RCC 7860 (cell line): ENCODE data around the gene LONRF3.

Source experiments
- DNase-seq: peaks from one replicate; pipeline ENCODE4 v3.0.0-alpha.2; 2015; ENCODE audit warnings: low spot score
- FAIRE-seq: peaks from 2 replicates; lab custom pipeline; 2012; peaks lifted over from hg19 to GRCh38; lab: Jason Lieb, UNC

LONRF3 gene

GRCh38 chrX:118974088-118974907 lies at the start of gene LONRF3:
TSS of gene LONRF3 (plus strand) at chrX:118974618. CDS start at chrX:118974781, 163 bp downstream.
- DNase-seq: no peak
- no peak for FAIRE-seq

DNA sequence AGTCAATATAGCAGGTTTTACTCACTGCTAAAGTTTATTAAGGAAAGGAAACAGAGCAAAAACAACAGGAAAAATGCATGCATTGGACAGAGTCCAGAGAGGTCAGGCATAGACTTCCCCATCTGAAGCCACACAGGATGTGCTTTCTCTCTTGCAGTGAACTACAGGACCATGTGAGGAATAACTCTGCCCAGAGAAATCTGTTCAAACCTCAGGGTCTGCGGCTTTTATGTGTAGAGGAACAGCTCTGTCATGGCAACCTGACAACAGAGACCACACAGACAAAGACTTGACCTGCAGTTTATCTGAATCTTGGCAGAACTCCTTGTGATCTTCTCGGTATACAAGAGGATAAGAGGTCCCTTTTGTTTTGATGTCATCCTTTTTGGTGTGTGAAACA lies 46.3 kb upstream of the LONRF3 start:
- no peak for FAIRE-seq
- no peak for DNase-seq

- FAIRE-seq: no peak
- no peak for DNase-seq
Measured at GRCh38 chrX:118935352-118935751, 39.1 kb upstream of the LONRF3 start.

DNA sequence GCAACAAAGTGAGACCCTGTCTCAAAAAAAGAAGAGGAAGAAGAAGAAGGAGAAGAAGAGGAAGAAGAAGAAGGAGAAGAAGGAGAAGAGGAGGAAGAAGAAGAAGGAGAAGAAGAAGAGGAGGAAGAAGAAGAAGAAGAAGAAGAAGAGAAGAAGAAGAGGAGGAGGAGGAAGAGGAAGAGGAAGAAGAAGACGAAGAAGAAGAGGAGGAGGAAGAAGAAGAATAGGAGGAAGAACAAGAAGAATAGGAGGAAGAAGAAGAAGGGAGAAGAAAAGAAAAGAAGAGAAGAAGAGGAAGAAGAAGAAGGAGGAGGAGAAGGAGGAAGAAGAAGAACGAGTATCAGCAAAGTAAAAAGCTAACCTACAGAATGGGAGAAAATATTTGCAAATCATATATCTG lies 33.3 kb upstream of the LONRF3 start:
- no peak for DNase-seq
- FAIRE-seq: no peak

GRCh38 chrX:118943102-118943501 lies 31.3 kb upstream of the LONRF3 start:
- DNase-seq (no peak), FAIRE-seq (no peak)

GRCh38 chrX:118945921-118946320 lies 28.5 kb upstream of the LONRF3 start:
- FAIRE-seq (no peak), DNase-seq (no peak)

DNA sequence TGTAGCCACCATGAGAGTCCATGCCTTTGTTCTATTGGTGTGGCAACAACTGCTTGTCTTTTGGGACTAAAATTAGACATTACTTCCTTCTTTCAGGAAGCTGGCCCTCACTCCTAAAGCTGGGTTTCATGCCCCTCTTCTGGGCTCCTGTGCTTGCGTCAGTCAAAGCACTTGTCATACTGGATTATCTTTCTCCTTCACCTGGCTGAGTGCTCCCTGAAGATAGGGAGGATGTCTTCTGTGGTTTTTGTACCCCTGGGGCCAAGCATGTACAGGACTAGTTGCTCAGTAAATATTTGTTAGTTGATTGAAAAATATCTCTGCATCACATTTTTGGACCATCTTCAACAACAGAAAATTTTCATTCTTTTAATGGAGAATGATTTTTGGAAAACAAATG lies 26.1 kb upstream of the LONRF3 start:
- FAIRE-seq (no peak), DNase-seq (no peak)

GRCh38 chrX:118961866-118962560 lies 12.4 kb upstream of the LONRF3 start:
- no peak for FAIRE-seq

DNA sequence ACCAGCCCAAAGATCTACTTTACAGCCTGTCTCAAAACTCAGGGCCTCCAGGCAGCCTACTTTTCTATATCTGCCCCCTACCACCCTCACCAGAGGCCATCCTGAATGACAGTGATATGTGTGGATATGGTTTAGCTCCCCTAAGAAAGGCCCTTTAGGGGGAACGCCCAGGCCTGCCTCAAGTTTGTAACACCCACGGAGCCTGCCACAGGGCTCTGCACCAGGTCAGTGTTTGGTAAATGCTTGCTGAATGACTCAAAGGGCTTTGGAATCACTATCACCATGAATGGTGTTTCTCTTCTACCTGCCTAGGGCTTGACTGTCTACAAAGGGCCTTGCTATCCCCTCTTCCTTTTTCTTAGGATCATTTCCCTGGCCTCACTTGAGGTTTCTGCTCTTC lies 11.3 kb upstream of the LONRF3 start:
- FAIRE-seq: no peak
- no peak for DNase-seq

More at GRCh38 chrX:118961866-118962560, 12.4 kb upstream of the LONRF3 start:
- DNase-seq: no peak

DNA sequence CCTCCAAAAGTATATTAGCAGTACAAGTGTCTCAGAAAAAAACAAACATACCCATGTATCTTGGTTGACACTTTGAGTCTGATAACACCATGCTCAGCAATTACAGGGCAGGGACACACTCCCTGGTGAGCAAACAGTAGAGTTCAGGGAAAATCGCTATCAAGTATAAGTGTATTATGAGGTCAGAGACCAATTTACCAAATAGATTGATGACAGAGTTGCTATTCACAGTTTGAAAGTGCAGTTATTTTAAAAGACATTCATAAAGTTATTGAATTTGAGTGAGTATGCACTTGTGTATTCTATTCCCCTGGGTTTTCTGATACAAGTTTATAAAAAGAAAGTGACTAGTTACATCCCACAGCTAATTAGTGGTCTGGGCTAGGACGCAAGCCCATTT lies 10.2 kb upstream of the LONRF3 start:
- FAIRE-seq (no peak), DNase-seq (no peak)

DNA sequence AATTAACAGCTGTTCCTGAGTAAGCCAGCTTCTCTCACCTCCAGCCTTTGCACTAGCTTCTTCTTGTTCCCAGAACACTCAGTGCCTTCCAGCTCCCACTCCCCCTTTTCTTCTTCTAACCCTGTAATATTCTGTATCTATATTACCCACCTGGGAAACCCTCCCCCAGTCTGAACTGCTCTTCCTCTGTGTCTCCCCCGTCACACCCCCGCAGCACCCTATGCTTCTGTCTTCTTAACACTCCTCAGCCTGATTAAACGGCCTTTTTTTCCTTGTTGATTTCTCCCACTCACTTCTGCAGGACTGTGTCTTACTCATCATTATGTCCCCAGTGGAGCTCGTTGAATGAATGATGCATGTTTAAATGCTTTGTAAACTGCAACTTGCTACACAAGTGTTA lies 9.0 kb upstream of the LONRF3 start:
- no peak for DNase-seq

GRCh38 chrX:118968031-118968430 lies 6.4 kb upstream of the LONRF3 start:
- DNase-seq (no peak), FAIRE-seq (no peak)

More for the DNA sequence above, 9.0 kb upstream of the LONRF3 start:
- FAIRE-seq: no peak

DNA sequence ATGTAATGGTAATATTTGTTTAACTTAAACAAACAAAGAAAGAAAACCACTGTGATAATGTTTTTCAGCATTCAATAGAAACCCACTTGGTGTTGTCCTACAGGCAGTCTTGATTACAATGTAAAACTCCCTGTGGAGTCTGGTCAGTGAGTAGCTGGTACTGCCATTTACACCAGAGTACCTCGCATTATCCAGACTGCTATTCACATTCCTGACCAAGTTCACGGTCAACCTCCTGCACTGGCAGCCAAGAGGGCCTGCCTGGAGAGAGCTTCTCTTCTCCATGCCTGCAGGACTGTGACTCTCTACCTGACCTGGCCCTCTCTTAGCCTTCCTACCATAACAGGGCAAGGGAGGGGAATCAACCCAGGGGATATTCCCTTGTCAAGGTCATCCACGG lies 2.9 kb upstream of the LONRF3 start:
- FAIRE-seq (no peak), DNase-seq (no peak)

- FAIRE-seq (no peak), DNase-seq (no peak)
Measured at GRCh38 chrX:118973389-118974087, 880 bp upstream of the LONRF3 start.

GRCh38 chrX:118974908-118975671 lies 672 bp downstream of the LONRF3 start:
- DNase-seq: no peak
- no peak for FAIRE-seq

DNA sequence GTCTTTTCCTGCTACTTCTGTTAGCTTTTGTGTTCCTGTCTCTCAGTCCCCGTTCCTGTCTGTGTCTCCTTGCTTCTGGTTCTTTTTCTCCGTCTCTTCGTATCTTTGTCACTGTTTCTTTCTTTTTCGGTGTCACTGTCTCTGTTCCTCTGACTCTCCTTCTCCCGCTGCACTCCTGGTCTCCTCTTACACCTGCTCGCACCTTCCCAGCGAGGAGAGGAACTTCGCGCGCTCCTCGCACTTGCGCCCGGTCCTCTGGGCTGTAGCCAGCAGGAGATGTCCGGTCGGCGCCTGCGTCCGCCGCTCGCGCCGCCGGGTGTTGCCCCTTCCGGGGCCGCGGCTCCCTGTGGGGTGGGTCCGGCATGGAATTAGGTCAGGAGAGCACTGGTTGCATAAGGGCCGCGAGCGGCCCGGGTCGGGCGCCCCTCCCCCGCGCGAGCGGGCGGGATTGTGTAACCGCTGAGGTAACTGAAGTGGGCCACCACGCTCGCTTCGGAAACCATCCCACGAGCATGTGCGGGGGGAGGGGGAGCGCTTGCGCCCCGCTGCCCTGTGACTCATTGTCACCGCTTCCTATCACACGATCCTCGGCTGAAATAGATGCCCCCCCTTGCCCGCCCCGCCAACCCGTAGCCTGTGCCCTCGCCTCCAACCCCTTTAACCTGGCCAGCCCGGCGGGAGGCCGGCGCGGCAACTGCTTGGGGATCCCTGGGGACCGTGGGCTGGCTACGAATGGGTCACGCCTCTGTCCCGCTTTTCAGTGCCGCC lies 1.6 kb downstream of the LONRF3 start:
- FAIRE-seq: no peak

DNA sequence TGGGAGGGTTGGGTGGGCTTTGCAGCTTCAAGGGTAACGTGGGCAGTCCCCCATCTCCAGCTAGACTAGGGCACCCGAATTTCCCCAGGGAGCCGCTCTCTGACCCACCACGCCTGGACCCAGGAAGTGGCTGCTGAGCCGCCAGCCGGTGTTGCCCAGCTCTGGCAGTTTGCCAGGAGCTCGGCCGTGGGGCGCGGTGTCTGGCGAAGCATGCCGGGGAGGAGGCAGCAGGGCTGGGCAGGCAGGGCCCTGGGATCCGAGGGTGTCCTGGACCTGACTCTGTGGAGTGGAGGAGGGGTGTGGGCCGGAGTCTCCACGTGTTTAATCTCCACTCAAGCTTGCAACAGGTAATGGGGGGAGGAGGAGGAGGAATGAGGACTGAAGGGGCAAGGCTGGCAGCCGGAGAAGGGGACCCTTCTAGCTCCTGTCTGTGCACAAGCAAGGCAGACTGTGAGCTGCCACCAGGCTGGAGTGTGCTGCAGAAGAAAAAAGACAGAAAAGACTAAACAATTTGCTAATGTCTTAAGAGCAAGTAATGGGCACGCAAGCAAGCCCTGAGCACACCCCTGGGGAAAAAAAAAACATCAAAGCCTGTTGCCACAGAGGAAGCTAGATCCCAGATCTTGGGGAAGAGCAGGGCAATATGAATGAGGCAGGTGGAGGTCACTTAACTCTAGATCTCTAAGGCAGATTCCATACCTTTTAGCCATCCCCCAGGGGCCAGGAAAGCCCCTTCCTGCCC lies 2.4 kb downstream of the LONRF3 start:
- peak; percentile 50 for DNase-seq
- FAIRE-seq: no peak

More for the DNA sequence above, 1.6 kb downstream of the LONRF3 start:
- DNase-seq: peak; percentile 69

- DNase-seq (no peak), FAIRE-seq (no peak)
Measured at GRCh38 chrX:118977424-118977823, 3.0 kb downstream of the LONRF3 start.

DNA sequence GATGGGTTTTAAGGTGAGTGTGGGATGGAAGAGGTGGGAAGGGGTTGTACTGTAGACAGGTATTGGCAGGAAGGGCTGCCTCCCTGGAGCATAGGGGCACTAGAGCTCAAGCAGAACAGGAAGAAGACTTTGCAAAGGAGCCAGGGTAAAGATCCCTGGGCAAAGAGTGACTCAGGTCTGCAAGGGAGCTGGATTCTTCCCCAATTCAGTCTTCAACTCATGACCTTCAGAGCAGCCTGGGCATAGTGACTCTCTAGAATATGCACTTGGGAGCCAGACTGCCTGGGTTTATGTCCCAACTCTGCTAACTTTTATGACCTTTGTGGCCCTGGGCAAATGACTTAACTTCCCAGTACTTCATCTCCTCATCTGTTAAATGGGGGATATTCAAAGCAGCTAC lies 4.0 kb downstream of the LONRF3 start:
- no peak for FAIRE-seq

More for the DNA sequence above, 4.0 kb downstream of the LONRF3 start:
- no peak for DNase-seq
